Measurements from ENCODE around the gene TMEM123. TPM values are rescaled to one million over a fixed set of nuclear protein-coding genes. Genes with fewer than 3 reads are reported as not detected.

Gene TMEM123
- total RNA-seq, 6 experiments from 2014 or later = 128 to 197 (median 161) TPM

DNA sequence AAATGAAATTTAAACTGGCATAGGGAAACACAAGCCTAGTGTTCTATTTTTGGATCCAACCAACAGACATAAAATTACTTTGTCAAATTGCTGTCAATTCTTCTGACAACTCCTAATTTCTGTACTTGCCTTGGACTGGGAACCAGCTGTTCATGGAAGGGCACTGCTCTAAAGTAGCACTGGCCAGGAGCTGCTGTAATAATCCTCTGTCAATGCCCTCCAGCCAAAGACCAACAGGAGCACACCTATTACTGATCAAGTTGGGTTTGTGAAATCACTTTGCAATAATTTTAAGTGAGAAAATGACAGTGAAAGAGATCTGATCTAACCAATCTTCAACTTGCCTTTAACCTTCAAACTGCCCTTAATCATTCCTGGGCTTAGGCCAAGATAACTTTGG lies 18.9 kb upstream of the TMEM123 start:
- TF ChIP-seq, protein P1, sequence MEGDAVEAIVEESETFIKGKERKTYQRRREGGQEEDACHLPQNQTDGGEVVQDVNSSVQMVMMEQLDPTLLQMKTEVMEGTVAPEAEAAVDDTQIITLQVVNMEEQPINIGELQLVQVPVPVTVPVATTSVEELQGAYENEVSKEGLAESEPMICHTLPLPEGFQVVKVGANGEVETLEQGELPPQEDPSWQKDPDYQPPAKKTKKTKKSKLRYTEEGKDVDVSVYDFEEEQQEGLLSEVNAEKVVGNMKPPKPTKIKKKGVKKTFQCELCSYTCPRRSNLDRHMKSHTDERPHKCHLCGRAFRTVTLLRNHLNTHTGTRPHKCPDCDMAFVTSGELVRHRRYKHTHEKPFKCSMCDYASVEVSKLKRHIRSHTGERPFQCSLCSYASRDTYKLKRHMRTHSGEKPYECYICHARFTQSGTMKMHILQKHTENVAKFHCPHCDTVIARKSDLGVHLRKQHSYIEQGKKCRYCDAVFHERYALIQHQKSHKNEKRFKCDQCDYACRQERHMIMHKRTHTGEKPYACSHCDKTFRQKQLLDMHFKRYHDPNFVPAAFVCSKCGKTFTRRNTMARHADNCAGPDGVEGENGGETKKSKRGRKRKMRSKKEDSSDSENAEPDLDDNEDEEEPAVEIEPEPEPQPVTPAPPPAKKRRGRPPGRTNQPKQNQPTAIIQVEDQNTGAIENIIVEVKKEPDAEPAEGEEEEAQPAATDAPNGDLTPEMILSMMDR (IDR thresholded peaks at IDR 0.05) = no peak
- no peak overlapping the region for H3K27ac Mint-ChIP-seq

DNA sequence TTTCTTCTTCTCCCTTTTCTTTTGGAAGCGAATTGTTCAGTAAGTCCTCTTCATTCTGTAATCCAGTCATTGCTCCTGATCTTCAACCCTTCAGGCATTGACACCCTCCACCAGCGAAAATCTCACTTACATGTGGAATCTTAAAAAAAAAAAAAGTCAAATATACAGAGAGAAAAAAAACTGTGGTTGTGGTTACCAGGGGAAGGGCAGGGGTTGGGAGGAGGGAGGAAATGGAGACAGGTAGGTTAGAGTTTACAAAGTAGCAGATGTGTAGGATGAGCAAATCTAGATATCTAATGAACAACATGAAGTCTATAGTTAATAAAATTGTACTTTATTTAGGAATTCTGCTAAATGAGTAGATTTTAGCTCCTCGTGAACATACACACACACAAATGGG lies 17.7 kb upstream of the TMEM123 start:
- DNase-seq = no peak
- TF ChIP-seq, protein P1 (IDR thresholded peaks at IDR 0.05) = no peak
- peaks cover 33% of the 10 kb centered on the region for H3K4me1 Mint-ChIP-seq (ENCODE audit: low read depth)
- H3K36me3 Mint-ChIP-seq (ENCODE audit: low read depth) = no peaks in the 10 kb centered on the region
- no peaks in the 10 kb centered on the region for H3K9me3 Mint-ChIP-seq
- no peak overlapping the region for H3K27ac Mint-ChIP-seq
- H3K27me3 Mint-ChIP-seq (ENCODE audit: insufficient read depth) = peaks cover 3% of the 10 kb centered on the region
- no peak overlapping the region for H3K4me3 Mint-ChIP-seq

More for the DNA sequence above, 18.9 kb upstream of the TMEM123 start:
- Mint-ChIP-seq H3K27me3 (ENCODE audit: insufficient read depth) (peaks cover 3% of the 10 kb centered on the region), H3K4me1 (ENCODE audit: low read depth) (peaks cover 33% of the 10 kb centered on the region), H3K9me3 (no peaks in the 10 kb centered on the region), H3K36me3 (ENCODE audit: low read depth) (no peaks in the 10 kb centered on the region), H3K4me3 (no peak overlapping the region)
- DNase-seq = no peak

DNA sequence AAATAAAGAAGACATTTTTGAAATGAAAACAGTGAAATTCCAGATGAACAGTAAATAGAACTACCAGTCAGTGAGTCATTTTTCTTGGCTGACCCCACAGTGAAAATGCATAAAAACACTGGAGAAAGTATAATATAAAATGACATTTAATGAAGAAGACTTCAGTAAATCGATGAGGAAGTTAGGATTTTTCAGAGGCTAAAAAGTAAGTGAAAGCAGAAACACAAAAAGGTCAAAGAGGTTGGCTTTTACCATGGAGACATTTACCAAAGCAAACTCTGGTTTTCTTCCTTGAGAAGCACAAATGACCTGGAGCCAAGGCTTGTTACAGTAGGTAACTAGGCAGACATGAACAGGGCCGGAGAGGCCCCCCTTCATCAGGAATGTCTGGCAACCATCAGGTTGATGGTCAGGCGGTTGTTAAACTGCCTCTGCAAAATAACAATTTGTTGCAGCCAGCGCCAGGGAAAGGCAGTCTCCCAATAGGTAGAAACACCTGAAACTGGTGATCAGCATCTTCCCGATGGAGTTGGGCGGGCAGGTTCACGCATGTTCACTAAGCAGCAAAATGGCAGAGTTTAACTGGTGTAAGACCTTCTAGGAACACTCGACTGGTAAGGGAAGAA lies 16.7 kb upstream of the TMEM123 start:
- no peak overlapping the region; the same call in none of the 2 replicates for H3K4me3 Mint-ChIP-seq
- H3K27ac Mint-ChIP-seq = peak overlapping the region; percentile 6
- H3K27me3 Mint-ChIP-seq (ENCODE audit: insufficient read depth) = peaks cover 3% of the 10 kb centered on the region
- H3K4me1 Mint-ChIP-seq (ENCODE audit: low read depth) = peaks cover 33% of the 10 kb centered on the region
- peak; percentile 56 for DNase-seq
- TF ChIP-seq, protein P1 (IDR thresholded peaks at IDR 0.05) = no peak
- no peaks in the 10 kb centered on the region for H3K9me3 Mint-ChIP-seq
- H3K36me3 Mint-ChIP-seq (ENCODE audit: low read depth) = no peaks in the 10 kb centered on the region

GRCh38 chr11:102468616-102469195 lies 16.1 kb upstream of the TMEM123 start:
- peaks cover 3% of the 10 kb centered on the region for H3K27me3 Mint-ChIP-seq (ENCODE audit: insufficient read depth)
- no peak overlapping the region; the same call in 1 of the 2 replicates for H3K4me3 Mint-ChIP-seq
- H3K9me3 Mint-ChIP-seq = no peaks in the 10 kb centered on the region
- no peak for DNase-seq
- H3K36me3 Mint-ChIP-seq (ENCODE audit: low read depth) = no peaks in the 10 kb centered on the region
- H3K4me1 Mint-ChIP-seq (ENCODE audit: low read depth) = peaks cover 33% of the 10 kb centered on the region
- TF ChIP-seq, protein P1 (IDR thresholded peaks at IDR 0.05) = no peak
- H3K27ac Mint-ChIP-seq = no peak overlapping the region; the same call in 1 of the 2 replicates

DNA sequence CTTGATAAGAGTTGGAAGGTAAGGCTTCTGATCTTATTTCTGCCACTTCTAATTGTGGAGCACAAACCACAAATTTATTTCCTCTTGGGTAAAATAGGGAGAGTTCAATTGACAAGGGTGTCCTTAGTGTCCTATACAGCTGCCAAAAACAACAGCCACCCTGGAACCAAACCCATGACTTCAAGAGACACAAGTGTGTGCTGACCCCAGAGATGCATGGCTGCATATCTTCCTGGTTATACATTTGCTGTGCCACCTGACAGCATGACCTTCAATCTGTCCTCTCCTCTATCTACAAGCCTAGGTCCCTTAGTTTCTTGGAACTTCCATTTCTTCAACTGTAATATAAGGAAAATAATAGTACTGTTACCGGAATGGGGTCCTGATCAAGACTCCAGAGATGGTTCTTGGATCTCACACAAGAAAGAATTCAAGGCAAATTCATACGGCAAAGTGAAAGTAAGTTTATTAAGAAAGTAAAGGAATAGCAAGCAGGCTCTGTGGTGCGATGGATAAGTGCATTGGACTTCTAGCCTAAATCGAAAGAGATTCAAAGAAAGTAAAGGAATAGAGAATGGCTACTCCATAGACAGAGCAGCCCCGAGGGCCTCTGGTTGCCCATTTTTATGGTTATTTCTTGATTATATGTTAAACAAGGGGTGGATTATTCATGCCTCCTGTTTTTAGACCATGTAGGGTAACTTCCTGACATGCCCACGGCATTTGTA lies 15.5 kb upstream of the TMEM123 start:
- H3K36me3 Mint-ChIP-seq (ENCODE audit: low read depth) = no peaks in the 10 kb centered on the region
- peaks cover 3% of the 10 kb centered on the region for H3K27me3 Mint-ChIP-seq (ENCODE audit: insufficient read depth)
- H3K27ac Mint-ChIP-seq = no peak overlapping the region
- peaks cover 33% of the 10 kb centered on the region for H3K4me1 Mint-ChIP-seq (ENCODE audit: low read depth)
- TF ChIP-seq, protein P1 (IDR thresholded peaks at IDR 0.05) = no peak
- H3K9me3 Mint-ChIP-seq = no peaks in the 10 kb centered on the region
- H3K4me3 Mint-ChIP-seq = no peak overlapping the region
- DNase-seq = no peak
